ENCODE results near the gene CELSR3.

Gene CELSR3

GRCh38 chr3:48631516-48632448, 30.9 kb downstream of the CELSR3 start:
- DNase-seq = no peak

GRCh38 chr3:48630833-48631232, 31.9 kb downstream of the CELSR3 start:
- no peak for DNase-seq

GRCh38 chr3:48630407-48630806, 32.3 kb downstream of the CELSR3 start:
- no peak for DNase-seq

DNA sequence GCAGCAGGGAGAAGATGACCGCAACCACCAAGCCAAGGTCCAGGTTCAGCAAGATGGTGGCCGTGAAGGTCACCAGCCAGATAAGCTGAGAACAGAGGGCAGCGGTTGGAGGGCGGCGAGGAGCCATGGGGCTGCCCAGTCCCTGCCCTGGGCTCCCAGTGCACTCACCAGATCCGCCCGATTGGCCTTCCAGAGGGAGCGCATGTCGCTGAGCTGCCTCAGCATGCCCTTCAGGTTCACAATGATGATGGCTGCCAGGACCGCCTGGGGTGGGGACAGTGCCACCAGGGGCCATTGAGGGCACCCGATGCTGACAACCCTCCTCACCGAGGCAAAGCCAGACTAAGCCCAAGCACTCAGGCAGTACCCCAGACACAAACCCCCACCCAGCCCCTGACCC, 32.8 kb downstream of the CELSR3 start:
- no peak for DNase-seq

- DNase-seq = no peak
Measured at GRCh38 chr3:48628277-48629017, 34.2 kb downstream of the CELSR3 start.

- no peak for DNase-seq
Measured at GRCh38 chr3:48625600-48625999, 37.1 kb downstream of the CELSR3 start.

DNA sequence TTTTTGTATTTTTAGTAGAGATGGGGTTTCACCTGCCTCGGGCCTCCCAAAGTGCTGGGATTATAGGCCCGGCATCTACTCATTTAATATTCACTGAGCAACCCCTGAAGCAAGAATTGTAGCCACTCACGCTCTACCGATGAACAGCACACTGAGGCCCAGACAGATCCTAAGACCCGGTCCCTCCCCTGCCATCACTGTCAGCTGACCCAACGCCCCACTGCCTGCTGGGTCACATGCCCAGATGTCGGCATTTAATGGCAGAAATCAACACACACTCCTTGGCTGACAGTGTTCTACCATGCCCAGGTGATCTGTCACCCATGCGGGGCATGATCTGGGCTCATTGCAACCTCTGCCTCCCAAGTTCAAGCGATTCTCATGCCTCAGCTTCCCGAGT, 37.9 kb downstream of the CELSR3 start:
- no peak for DNase-seq

DNA sequence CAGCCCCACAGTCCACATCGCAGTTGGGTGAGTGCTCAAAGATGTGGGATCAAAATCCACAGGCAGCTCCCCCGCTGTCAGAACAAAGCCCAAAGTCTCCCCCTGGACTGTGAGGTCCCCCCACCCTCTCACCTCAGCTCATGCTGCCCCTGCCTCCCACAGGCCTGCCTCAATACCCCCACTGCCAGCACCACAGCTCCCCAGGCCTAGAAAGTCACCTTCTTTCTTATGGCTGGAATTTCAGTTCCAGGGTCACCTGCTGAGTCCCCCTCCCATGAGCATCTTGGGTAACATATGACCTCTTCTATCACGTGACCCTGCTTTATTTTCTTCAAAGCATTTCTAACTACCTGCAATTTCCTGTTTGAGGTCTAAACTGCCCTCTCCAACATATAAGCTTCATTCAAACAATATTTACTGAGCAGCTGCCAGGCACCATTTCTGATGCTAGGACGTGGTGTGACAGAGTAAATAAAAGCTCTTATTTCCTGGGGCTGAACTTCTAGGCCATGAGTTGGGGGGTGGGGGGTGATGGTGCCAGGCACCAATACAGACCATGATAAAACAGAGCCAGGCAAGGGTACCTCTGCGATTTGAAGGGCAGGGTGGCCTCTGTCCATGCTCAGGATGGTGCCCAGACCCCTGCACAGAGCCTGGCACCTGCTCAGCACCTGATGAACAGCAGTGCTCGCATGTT, 38.7 kb downstream of the CELSR3 start:
- DNase-seq = no peak

DNA sequence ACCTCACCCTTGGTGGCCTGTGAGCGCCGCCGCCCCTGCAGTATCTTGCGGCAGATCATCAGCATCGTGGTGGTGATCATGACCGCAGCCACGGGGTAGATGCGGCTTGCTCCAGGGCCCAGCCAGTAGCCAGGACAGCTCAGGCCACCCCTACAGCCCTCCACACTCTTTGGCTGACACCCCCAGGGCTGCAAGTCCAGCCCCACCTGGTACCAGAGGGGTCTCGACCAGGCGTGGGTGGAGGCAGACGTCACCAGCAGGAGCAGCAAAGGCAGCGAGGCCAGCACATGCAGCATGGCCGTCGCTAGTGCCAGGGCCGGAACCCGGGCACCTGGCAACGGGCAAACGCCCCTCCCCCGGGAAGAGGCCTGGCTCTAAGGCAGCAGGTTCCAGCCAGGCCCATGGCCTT, 41.2 kb downstream of the CELSR3 start, which contains the start of gene TMEM89:
Gene TMEM89, minus strand, starts transcription at position 309 of the 409 bp plus-strand sequence. Its CDS starts 13 bp downstream, at position 296.
- DNase-seq = no peak

GRCh38 chr3:48619541-48620524, 42.9 kb downstream of the CELSR3 start:
- no peak for DNase-seq

DNA sequence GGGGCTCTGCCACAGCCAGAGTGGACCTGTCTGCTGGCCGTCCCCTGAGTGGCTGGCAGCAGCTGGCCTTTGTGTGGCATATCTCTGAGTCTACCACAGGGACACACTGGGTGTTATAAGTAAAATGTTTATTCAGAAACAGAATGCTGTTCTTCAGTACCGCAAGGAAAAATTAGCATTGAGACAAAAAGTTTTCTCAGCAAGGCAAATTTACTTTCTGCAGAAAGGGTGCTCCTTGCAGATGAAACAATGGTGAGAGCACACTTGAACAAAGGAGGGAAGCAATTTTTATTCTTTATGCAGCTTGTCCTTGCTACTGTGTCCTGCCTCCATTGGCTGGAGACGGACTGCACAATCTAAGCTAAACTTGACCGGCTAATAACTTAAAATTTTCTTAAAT, 45.1 kb downstream of the CELSR3 start:
- DNase-seq = no peak

DNA sequence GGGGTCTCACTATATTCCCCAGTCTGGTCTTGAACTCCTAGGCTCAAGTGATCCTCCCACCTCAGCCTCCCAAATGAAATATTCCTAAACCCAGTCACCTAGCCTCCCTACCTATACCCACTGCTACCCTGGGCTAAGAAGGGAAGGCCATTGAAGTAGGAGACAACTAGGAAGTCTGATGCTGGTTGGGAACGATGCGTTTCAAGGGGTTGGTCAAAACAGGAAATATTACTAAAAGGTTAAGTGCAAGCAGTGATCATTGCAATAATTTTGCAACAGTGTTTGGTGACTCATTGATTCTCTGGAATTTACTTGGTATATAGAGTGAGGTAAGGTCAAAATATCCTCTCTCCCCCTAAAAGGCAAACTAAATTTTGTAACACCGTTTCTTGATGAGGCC, 48.6 kb downstream of the CELSR3 start:
- no peak for DNase-seq

GRCh38 chr3:48612309-48612708, 50.4 kb downstream of the CELSR3 start:
- no peak for DNase-seq

- DNase-seq = peak; percentile 91
Measured at GRCh38 chr3:48609088-48610005, 53.3 kb downstream of the CELSR3 start, which contains the start of gene UQCRC1. UQCRC1 (minus strand) TSS chr3:48609646; CDS start chr3:48609620, 26 bp downstream.

- DNase-seq = no peak
Measured at GRCh38 chr3:48607519-48607918, 55.2 kb downstream of the CELSR3 start.

DNA sequence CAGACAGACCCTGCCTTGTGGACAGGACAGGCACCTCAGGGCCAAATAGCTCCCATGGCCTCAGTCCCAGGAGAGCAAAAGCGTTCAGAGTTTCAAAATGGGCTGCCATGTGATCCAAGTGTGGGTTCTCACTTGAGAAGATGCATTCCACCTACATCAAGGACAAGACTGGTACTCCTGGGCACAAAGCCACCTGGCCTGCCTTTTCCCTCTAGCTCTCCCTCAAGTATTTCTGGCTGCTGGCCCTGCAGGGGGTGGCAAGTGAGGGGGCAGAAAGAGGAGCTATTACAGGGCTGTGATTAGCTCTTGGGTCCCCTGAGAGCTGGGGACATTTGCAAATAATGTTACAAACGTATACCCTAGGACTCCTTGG, 61.1 kb downstream of the CELSR3 start:
- no peak for DNase-seq

GRCh38 chr3:48600711-48601621, 61.7 kb downstream of the CELSR3 start:
- DNase-seq = no peak

- DNase-seq = no peak
Measured at GRCh38 chr3:48599509-48600285, 63.0 kb downstream of the CELSR3 start.

DNA sequence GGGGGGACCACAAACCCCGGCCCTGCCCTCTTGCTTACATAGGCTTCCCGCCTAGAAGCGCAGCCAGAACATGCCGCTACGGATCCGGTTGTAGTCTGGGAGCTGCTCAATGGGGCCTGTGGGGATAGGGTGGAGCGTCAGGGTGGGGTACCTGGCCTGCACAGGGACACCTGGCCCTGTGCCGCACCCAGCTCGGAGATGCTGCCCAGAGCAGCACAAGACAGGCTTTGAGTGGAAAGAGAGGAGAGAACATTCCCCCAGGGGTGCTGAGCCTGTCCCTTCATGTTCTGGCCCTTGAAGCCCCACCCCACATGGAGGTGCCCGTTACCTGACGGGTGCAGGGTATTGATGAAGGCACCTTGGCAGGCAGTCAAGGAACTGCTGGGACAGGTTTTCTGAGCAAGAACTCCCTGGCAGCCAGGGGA, 63.6 kb downstream of the CELSR3 start:
- no peak for DNase-seq

Data from activated CD8-positive, alpha-beta memory T cell treated with anti-CD3 and anti-CD28 coated beads, Interleukin-2, amount 50 U/mL, for 4 hours (primary cell).